Nucleus accumbens (tissue), 56 donors: ENCODE data around the gene OTOGL.
"Not testable (repeated sequence)": the region's sequence is repeated elsewhere in the genome, so short reads cannot be mapped to it uniquely, and the experiment has no call there.

Source experiments
- DNase-seq, 56 donors: peaks; one replicate each; lab custom pipeline; 2025; lab: John Stamatoyannopoulos, UW

Gene OTOGL

DNA sequence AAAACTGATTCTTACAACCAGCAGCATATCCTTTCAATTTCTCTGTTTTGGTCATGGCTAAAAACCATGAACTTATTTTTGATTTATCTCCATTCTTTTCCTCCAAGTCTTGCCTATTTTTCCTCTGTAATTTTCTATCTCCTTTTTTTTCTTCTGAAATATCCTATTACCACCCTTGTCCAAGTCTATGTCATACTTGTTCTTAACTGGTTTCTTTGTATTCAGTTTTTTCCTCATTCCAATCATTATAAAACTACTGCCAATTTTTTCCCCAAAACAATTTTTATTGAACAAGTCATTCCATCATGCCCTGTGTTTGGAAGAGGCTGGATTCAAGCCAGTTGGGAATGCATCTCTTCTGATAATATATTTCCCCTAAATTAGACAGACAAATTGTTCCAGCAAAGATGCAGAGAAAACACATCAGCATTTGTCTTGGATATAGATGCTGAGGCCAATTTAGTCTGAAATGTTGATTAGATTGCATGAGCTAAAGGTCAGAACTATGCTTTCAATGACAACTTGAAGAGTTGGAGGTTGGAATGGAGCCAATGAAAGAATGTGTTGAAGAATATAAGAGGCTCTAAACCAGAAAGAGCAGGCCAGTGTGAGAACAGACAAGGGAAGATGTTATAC is 30.7 kb downstream of the OTOGL start:
- no peak for DNase-seq

DNA sequence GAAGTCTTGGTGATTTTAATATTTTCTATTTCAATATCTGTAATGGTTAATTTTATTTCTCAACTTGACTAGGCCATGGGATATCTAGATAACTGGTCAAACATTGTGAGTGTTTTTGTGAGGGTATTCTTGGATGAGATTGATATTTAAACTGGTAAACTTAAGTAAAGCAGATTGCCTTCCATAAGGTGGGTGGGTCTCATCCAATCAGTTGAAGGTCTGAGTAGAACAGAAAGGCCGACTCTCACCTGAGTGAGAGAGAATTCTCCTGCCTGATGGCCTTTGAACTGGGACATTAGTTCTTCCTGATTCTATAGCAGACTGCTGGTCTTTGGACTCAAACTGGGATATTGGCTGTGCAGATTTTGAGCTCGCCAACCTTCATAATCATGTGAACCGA is 36.3 kb downstream of the OTOGL start:
- no peak for DNase-seq

DNA sequence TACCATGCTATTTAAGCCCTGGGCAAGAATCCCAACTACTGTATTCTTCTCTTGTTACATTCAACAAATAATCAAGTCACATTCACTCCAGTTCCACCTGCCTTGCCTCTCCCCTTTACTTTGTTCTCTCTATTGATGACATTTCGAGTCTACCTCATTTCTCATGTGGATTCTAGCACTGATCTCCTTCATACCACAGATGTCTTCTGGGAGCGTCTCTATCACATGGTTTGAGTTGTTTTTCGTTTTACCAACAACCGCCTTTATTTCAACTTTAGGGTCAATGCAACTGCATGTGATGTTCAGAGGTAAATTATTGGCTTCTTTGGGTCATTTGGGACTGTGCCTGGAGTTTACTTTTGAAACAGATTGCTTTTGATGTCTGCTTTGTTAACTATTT is 40.7 kb downstream of the OTOGL start:
- DNase-seq: no peak

DNA sequence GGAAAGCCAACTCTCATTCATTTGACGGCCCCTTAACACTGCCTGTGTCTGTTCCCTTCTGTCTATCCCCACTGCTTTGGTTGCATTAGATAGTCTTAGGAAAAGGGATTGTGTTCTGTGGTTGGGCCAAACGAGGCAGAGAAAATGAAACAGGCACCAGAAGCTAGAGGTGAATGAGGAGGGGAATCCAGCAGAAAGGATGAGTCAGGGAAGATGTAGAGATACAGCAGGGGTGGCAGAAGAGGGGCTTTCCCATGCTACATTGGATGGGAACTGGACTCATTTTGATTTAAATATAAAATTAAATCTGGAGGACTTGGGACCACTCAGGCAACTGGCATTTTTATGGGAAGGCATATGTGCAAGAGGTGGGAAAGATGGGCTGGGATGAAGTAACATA is 43.3 kb downstream of the OTOGL start:
- no peak for DNase-seq

DNA sequence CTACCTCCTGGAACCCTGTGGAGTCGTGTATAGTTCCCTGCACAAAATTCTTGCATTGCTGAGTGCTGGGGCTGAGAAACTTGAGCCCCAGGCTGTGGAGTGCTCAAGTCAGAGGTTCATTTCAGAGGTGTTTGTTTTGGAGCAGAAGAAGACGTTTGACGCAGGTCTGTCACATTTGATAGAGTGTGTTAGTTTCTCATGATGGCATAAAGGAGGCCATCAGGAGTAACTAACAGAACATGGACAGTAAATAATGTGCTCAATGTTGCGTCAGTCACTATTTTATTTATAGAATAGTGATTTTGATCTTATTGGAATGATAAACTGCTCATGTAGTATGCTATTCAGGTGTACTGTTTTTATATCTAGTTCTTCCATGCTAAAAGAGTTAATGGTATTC is 44.2 kb downstream of the OTOGL start:
- DNase-seq: no peak

DNA sequence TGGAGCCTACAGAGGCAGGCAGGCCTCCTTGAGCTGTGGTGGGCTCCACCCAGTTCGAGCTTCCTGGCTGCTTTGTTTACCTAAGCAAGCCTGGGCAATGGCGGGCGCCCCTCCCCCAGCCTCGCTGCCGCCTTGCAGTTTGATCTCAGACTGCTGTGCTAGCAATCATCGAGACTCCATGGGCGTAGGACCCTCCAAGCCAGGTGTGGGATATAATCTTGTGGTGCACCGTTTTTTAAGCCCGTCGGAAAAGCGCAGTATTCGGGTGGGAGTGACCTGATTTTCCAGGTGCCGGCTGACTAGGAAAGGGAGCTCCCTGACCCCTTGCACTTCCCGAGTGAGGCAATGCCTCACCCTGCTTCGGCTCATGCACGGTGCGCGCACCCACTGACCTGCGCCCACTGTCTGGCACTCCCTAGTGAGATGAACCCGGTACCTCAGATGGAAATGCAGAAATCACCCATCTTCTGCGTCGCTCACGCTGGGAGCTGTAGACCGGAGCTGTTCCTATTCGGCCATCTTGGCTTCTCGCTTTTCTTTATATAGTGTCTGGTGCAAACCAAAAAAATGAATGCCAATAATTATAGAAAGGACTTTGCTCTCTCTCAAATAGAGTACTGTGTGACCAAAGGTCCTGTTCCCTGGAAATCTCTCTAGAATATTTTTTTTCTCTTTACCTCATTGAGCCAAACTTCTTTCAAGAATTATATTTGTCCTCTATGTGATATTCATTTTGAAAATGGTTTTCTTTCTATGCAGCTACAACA is 50.4 kb downstream of the OTOGL start:
- not testable (repeated sequence) for DNase-seq

DNA sequence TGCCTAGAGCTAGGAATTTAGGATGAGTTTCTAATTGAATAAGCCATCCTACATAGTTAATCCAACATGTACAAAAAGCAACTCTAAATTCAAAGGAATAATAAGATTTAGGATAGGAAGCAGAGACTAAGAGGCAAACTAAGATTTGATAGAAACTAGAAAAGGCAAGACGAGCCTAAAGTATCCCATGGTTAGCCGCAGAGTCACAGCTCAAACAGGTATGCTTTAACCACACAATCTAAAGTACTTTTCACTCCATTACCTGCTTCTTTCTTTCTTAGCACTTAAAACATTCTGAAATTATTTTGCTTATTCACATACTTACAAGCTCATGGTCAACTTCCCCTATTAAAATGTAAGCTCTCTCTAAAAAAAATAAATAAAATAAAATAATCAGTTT is 51.8 kb downstream of the OTOGL start:
- no peak for DNase-seq

DNA sequence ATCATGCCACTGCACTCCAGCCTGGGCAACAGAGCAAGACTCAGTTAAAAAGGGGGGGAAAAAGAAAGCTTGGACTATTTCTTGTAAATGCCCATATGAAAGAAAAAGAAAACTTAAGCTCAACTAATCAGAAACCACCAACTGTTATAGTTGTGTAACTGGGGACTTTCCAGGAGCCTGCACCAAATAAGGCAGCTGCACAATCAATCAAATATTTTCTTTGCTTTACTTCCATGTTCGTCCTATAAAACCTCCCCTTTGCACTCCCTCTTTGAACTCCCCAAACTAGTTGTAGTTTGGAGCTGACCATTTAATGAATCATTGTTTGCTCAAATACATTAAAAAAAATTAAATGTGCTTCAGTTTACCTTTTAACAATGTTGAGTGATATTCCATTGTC is 54.9 kb downstream of the OTOGL start:
- no peak for DNase-seq

DNA sequence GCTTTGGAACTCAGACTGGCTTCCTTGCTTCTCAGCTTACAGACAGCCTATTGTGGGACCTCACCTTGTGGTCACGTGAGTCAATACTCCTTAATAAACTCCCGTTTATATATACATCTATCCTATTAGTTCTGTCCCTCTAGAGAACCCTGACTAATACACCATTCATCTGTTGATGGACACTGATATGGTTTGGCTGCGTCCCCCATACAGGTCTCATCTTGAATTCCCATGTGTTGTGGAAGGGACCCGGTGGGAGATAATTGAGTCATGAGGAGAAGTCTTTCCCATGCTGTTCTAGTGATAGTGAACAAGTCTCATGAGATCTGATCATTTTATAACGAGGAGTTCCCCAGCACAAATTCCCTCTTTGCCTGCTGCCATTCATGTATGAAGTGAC is 57.0 kb downstream of the OTOGL start:
- DNase-seq: no peak

DNA sequence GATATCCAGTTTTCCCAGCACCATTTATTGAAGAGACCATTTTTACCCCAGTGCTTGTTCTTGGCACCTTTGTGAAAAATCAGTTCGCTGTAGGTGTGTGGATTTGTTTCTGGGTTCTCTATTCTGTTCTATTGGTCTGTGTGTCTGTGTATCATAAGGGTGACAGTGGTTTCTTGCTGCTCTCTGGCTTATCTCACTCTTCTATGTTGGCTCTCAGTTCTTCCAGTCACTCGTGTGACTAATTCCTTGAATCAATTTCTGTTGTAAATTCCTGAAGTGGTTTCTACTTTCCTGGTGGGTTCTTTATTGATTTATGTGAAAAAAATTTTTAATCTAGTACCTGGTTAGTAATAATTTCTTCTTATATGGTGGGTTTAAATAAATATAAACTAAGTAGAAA is 58.3 kb downstream of the OTOGL start:
- DNase-seq: no peak

DNA sequence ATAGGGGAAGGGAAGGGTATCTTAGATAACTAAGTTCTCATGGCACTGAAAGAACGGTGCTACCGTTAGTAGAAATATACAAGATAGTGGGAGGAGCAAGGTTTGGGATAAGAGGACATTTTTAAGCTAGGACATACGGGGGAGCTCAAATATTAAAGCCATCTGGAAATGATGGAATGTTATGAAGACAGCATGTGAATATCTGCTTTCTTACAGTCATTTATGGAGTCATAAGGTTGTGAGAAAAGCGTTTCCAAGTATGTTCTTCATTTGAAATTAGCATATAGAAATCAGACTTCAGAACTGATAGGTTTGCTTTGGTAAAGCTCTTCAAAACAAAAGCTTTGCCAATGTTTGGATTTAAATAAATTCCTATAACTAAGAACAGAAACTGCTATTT is 62.3 kb downstream of the OTOGL start:
- no peak for DNase-seq

DNA sequence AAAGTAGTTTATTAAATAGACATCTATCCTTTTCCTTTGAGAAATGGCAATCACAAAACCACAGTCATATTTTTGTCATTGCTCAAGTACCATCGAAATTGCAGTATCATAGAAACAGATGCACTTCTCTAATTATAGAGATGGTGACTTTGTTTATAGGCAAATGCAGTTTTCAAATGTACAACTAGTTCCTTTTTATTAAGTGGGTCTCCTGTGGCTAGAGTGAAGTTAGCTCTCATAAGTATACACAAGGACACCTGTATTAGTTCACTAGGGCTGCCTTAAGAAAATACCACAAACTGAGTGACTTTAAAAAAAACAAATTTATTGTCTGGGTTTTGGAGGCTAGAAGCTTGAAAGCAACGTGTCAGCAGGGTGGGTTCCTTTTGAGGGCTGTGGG is 62.8 kb downstream of the OTOGL start:
- no peak for DNase-seq

DNA sequence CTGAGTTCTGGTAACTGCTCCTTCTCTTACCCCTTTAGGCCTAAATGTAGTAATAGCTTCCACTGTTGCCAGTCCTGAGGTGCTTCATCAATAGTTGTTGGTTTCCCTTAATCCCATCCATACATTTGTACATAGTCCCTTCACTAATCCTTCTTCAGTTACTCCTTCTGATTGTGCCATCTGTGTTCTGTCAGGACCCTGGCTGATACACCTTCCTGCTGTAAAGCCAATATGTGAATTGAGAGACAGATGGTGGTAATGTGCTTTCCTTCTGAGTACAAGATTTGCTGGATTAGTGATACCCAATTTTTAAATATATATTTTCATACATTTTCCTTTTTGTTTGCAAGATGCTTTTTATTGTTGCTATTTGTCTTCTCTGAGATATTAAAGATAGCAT is 66.4 kb downstream of the OTOGL start:
- DNase-seq: no peak

DNA sequence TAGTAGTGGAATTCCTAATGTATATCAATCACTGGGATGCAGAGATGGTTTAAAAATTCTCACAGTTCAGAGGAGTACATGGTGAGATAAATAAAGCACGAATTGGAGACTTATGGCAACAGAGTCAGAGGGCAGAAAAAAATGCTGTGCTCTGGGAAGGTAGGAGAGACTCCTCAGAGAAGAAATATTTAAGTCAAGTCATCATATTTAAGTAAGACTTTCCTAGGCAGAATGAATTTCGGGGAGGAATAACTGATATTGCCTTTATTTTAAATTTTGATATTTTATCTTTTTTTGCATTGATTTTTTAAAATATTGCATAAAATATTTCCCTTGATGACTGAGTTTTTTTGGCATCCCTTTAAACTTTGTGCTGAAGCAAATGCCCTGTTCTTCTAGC is 67.4 kb downstream of the OTOGL start:
- no peak for DNase-seq

DNA sequence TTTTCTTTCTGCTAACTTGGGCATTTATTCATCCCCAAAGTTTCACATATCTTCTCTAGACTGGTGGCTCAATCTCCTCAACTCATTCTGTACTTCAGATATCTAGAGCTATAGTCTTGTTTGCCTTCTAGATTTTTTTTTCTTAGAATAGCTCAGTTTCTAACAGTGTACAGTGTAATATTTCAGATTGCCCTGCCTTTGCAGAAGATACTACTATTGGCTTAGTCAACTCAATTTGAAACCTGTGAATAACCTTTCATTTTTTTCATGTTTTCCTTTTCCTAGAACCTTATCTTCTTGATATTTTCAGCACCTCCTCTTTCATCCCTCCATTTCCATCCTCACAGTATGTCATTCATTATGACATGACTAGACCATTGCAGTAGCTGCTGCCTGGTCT is 69.6 kb downstream of the OTOGL start:
- no peak for DNase-seq

DNA sequence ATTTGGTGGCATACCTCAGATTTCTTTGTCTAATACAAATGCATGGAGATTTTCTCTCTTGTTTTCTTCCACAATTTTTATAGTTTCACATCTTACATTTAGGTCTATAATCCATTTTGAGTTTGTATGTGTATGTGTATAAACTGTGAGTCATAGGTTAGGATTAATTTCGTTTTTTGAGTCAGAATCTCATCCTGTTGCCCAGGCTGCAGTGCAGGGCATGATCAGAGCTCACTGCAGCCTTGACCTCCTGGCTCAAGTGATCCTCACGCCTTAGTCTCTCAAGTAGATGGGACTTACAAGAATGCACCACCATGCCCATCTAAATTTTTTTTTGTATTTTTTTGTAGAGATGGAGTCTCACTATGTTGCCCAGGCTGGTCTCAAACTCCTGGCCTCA is 71.6 kb downstream of the OTOGL start:
- DNase-seq: no peak

DNA sequence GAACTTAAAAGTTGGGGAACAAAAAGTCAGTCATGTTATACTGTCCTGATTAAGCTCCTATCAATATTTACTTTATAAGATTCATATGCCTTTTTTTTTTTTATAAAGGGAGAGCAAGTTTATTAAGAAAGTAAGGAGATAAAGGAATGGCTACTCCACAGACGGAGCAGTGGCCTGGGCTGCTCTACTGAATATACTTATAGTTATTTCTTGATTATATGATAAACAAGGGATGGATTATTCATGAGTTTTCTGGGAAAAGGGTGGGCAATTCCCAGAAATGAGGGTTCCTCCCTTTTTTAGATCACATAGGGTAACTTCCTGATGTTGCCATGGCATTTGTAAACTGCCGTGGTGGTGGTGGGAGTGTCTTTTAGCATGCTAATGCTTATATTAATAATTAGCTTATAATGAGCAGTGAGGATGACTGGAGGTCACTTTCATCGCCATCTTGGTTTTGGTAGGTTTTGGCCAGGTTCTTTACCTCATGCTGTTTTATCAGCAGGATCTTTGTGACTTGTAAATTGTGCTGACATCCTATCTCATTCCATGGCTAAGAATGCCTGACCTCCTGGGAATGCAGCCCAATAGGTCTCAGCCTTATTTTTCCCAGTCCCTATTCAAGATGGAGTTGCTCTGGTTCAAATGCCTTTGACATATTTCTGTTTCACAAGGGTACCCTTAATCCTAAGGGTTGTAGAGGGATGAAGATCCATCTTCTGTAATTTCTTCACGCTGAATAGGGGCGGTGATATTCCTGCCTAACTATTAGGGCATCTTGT is 73.9 kb downstream of the OTOGL start:
- no peak for DNase-seq

DNA sequence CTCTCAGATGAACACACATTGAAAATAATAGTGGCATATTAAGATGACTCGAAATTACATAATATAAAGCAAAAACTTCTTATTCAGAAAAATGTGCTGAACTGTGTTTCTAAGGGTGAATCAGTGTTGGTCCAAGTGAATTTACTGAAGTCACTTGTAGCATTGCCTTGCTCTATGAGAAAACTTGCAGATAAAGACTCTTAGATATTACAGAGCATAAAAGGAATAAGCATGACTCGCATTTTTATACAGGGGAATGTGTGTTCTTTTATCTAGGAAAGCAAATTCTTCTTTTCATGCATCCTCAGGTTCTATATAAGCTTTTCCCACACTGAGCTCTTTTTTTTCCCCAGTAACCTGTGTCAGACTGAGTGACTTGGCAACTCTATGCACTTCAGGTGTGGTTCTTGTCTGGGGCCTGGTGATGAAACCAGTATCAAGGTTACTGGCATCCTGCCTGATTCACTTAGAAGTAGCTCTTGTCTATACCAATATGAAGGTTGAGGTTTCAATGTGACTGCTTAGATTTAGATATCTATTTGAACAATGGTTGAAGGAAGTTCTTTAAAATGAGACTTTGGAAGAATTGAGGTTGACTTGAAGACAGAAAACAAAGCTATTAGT is 76.1 kb downstream of the OTOGL start:
- DNase-seq: no peak

DNA sequence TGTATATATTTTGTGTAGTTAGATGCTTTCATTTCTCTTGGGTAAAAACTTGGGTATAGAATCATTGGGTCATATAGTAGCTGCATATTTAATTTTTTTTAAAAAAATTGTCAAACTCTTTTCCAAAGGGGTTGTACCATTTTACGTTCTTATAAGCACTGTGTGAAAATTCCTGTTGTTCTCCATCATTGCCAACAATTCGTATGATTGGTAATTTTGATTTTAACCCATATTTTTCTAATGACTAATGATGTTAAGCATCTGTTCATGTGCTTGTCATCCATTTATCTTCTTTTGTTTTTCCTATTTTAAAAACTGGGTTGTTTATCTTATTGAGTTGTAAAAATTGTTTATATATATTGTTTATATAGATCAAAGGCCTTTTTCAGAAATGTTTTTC is 77.4 kb downstream of the OTOGL start:
- DNase-seq: no peak

DNA sequence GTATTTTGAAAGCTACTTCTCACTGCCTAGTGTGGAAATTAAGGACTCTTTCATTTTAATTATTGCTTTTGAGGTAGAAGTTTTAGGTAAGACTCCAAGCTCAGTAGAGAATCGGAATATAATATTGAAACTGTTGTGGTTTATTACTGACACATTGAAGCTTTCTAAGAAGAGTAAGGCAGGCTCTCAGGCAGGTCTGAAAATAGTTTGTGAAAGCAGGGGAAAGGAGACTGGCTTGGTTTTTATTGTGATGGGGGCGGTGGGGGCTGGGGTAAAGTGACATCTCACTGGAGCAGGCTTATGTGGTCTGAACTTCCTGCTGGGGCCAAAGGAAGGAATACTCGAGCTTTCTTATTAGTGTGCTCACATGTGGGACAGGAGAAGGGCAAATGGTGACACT is 79.5 kb downstream of the OTOGL start:
- DNase-seq: no peak

DNA sequence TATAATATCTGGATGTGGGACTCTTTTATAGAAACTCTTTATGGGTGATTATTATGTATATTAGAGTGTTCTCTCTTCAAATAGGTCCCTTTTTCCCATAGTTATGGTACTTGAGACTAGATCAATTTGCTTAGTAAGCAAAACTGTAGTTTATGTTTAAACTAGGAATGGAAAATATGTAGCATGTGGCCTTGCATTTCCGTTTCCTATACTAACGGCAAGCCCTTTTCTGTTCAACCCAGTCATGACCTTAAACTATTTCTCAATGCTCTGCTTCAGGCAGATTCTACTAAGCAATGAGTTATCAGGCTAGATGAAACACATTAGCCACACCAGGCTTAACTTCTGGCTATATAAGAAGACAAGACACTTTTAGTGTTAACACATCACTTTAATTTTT is 84.6 kb downstream of the OTOGL start:
- DNase-seq: no peak
